HepG2 (cell line): ENCODE results near the gene OR5K1. TPM values are rescaled to one million over a fixed set of nuclear protein-coding genes. Genes with fewer than 3 reads are reported as not detected.

Experiments
- ATAC-seq: fragments of 200-7000 bp; cut with Tn5 transposase; 3 replicates; pipeline ENCODE4 v1.9.1; 2020; ENCODE audit warnings: mild to moderate bottlenecking, moderate library complexity
- BruUV-seq: library from RNA; stranded (reverse); fragments of 400-500 nt; replicated peaks from 2 replicates; lab custom pipeline; 2021; lab: Mats Ljungman, UMichigan
- CTCF ChIA-PET: fragments of 300-600 bp; formaldehyde crosslinking; extraction: SDS; loops from one replicate; lab custom pipeline; 2021; ENCODE audit warnings: low total read pairs, inconsistent platforms, low intra/inter-chr PET ratio; lab: Yijun Ruan, JAX
- POLR2A ChIA-PET: fragments of 350-600 bp; sonication (Branson Sonifier 250); formaldehyde crosslinking; loops from one replicate; lab custom pipeline; 2020; ENCODE audit warnings: antibody characterized with exemption, inconsistent platforms; lab: Yijun Ruan, JAX
- DNase-seq: peaks from one replicate; pipeline ENCODE4 v3.0.0-alpha.2; 2015; ENCODE audit warnings: low spot score
- FAIRE-seq: peaks from 3 replicates; lab custom pipeline; 2011; peaks lifted over from hg19 to GRCh38; lab: Jason Lieb, UNC
- H2AFZ ChIP-seq: one replicate; pipeline ENCODE4 v1.6.1; 2011; ENCODE audit warnings: low read length, inconsistent platforms
- H3K27ac ChIP-seq: fragments of 300-600 bp; 3 replicates; pipeline ENCODE4 v1.8.0; 2011; ENCODE audit warnings: mixed run types, mild to moderate bottlenecking, mixed read lengths, low read length, inconsistent platforms; ENCODE audit not compliant: insufficient read depth; ENCODE audit errors: extremely low read length
- H3K27me3 ChIP-seq, 2 experiments: fragments of 200-600 bp in 1 of 2; 2 replicates in 1 of 2; 3 replicates in 1 of 2; pipeline versions ENCODE4 v1.6.0 to v1.8.0; 2011; ENCODE audit warnings: low read length in 2 of 2, mild to moderate bottlenecking in 2 of 2, moderate library complexity in 2 of 2, inconsistent platforms in 1 of 2; ENCODE audit not compliant: insufficient read depth in 2 of 2, control insufficient read depth in 1 of 2
- H3K36me3 ChIP-seq, 2 experiments: fragments of 200-600 bp in 1 of 2; replicated peaks in 1 of 2; 2 replicates in 1 of 2; 3 replicates in 1 of 2; pipeline versions ENCODE4 v1.5.1 to v1.8.0; 2011; ENCODE audit warnings: low read length in 2 of 2, inconsistent platforms in 1 of 2; ENCODE audit not compliant: insufficient read depth in 2 of 2, control insufficient read depth in 1 of 2
- H3K4me1 ChIP-seq: 2 replicates; pipeline ENCODE4 v1.5.1; 2012; ENCODE audit warnings: low read length, inconsistent platforms; ENCODE audit not compliant: insufficient read depth
- H3K4me2 ChIP-seq: 2 replicates; pipeline ENCODE4 v1.6.0; 2011; ENCODE audit warnings: low read depth, low read length, inconsistent platforms
- H3K4me3 ChIP-seq, 3 experiments: fragments of 200-600 bp in 1 of 3; sonication (generic), shearing (Covaris generic) in 1 of 3; replicated peaks in 1 of 3; 2 replicates each; pipeline ENCODE4 v1.5.1; 2011 to 2016; ENCODE audit warnings: low read length in 3 of 3, inconsistent platforms in 2 of 3, low read depth in 2 of 3, mild to moderate bottlenecking in 2 of 3, control low read depth in 1 of 3, mixed read lengths in 1 of 3; ENCODE audit not compliant: insufficient read depth in 1 of 3
- H3K79me2 ChIP-seq: one replicate; pipeline ENCODE4 v1.6.1; 2011; ENCODE audit warnings: low read length, inconsistent platforms; ENCODE audit not compliant: insufficient read depth
- H3K9ac ChIP-seq: 2 replicates; pipeline ENCODE4 v1.6.0; 2011; ENCODE audit warnings: mild to moderate bottlenecking, low read depth, low read length, inconsistent platforms; ENCODE audit not compliant: insufficient read depth
- H3K9me3 ChIP-seq: 2 replicates; pipeline ENCODE4 v1.5.1; 2012; ENCODE audit warnings: mild to moderate bottlenecking, low read length
- H4K20me1 ChIP-seq: 2 replicates; pipeline ENCODE4 v1.6.0; 2011; ENCODE audit warnings: inconsistent platforms, mild to moderate bottlenecking, low read length, moderate library complexity; ENCODE audit not compliant: insufficient read depth
- CBFB ChIP-seq: sonication (generic); formaldehyde crosslinking; IDR thresholded peaks from 2 replicates; pipeline ENCODE4 v1.4.0; 2020; ENCODE audit warnings: missing genetic modification reagents
- CREM ChIP-seq, 2 experiments: sonication (generic) in 1 of 2; formaldehyde crosslinking in 1 of 2; IDR thresholded peaks; 2 replicates each; pipeline versions ENCODE4 v1.4.0 to v1.6.1; 2016 to 2020; ENCODE audit warnings: antibody characterized with exemption in 1 of 2, mild to moderate bottlenecking in 1 of 2, missing genetic modification reagents in 1 of 2
- DR1 ChIP-seq: sonication (generic); formaldehyde crosslinking; IDR thresholded peaks from 2 replicates; pipeline ENCODE4 v1.8.0; 2021; ENCODE audit warnings: mild to moderate bottlenecking, missing genetic modification reagents, inconsistent platforms
- GLI4 ChIP-seq: sonication (generic); formaldehyde crosslinking; IDR thresholded peaks from 2 replicates; pipeline ENCODE4 v1.5.1; 2020; ENCODE audit warnings: missing genetic modification reagents, mild to moderate bottlenecking, moderate library complexity, borderline replicate concordance
- KIAA2018 ChIP-seq: sonication (generic); formaldehyde crosslinking; IDR thresholded peaks from 2 replicates; pipeline ENCODE4 v1.5.0; 2020; ENCODE audit warnings: mild to moderate bottlenecking, missing genetic modification reagents, borderline replicate concordance
- KLF15 ChIP-seq: sonication (generic); formaldehyde crosslinking; IDR thresholded peaks from 2 replicates; pipeline ENCODE4 v1.8.1; 2023; ENCODE audit warnings: borderline replicate concordance, mild to moderate bottlenecking, inconsistent platforms, missing genetic modification reagents, mixed read lengths
- PITX1 ChIP-seq: sonication (generic); formaldehyde crosslinking; IDR thresholded peaks from 2 replicates; pipeline ENCODE4 v1.5.1; 2020; ENCODE audit warnings: mild to moderate bottlenecking, missing genetic modification reagents
- ZBTB20 ChIP-seq: sonication (generic); formaldehyde crosslinking; IDR thresholded peaks from 2 replicates; pipeline ENCODE4 v1.8.1; 2023; ENCODE audit warnings: missing genetic modification reagents, low read depth, mild to moderate bottlenecking, borderline replicate concordance
- ZNF44 ChIP-seq: sonication (generic); formaldehyde crosslinking; IDR thresholded peaks from 2 replicates; pipeline ENCODE4 v1.5.1; 2020; ENCODE audit warnings: mild to moderate bottlenecking, missing genetic modification reagents
- ZSCAN21 ChIP-seq: sonication (generic); formaldehyde crosslinking; IDR thresholded peaks from 2 replicates; pipeline ENCODE4 v1.8.0; 2022; ENCODE audit warnings: mild to moderate bottlenecking, missing genetic modification reagents, moderate library complexity, borderline replicate concordance
- WGBS: methylation state at CpG from one replicate; pipeline ENCODE4 v1.1.6; 2017; ENCODE audit warnings: low lambda C conversion rate; 5-methylcytosine and 5-hydroxymethylcytosine counted together
- in situ Hi-C: cut with HindIII; loops from 2 replicates; pipeline ENCODE4 v1.10.0; 2017; ENCODE audit warnings: low pct_unique_long_range_greater_than_20kb; ENCODE audit not compliant: extremely low pct_ligation_motif_present
- intact Hi-C: fragments of 100-400 bp; cut with micrococcal nuclease; formaldehyde crosslinking; loops from one replicate; pipeline ENCODE4 v1.10.0; 2022; ENCODE audit not compliant: unreplicated experiment
- polyA plus RNA-seq, 8 experiments: library from polyadenylated mRNA; depleted of rRNA in 3 of 8; stranded (reverse) in 7 of 8; unstranded in 1 of 8; fragments of >200 nt; fragmentation: Illumina TruSeq in 4 of 8; extraction: Trizol in 4 of 8; gene quantifications; 2 replicates each; pipeline versions ENCODE4 v1.2.1 to v1.2.3, GENCODE V29; 2011 to 2016; ENCODE audit warnings: low read depth in 4 of 8, missing spikeins in 1 of 8, mixed read lengths in 1 of 8; ENCODE audit not compliant: insufficient read depth in 1 of 8
- total RNA-seq, 5 experiments: library from RNA; depleted of rRNA; stranded (reverse); fragments of >200 nt; fragmentation: Illumina TruSeq; extraction: Trizol; gene quantifications; 2 replicates each; pipeline ENCODE4 v1.2.3, GENCODE V29; 2016; ENCODE audit warnings: low read depth in 1 of 5
- TF ChIP-seq, protein P1 (sequence below): IDR thresholded peaks from 2 replicates; pipeline ENCODE4 v1.6.1; 2016; ENCODE audit warnings: low read depth, borderline replicate concordance

The OR5K1 gene
- total and polyA plus RNA-seq, 2 of the 13 experiments (the other 11 are each of a cell fraction or from before 2014, with no cell fraction given), result not detected

DNA sequence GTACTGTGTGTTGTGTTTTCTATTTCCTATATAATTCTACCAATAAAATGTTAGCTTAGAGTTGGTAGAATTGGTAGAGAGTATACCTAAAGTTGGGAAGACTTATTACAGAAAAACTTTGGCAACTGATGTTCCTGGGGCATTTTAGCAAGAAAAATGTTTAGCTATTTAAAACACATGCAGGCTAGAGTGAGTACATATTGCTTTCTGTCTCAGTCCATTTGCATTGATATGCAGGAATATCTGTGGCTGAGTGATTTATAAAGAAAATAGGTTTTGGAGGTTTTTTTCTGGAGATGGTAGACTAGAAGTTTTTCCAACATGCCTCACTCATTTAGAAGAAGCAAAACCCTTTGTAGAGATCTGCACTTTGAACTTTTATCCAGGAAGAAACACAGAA, 30.4 kb upstream of the OR5K1 start:
- H3K27me3 ChIP-seq, result no peaks in the 10 kb centered on the region
- peaks cover 25% of the 10 kb centered on the region for H3K9me3 ChIP-seq
- H3K4me3 ChIP-seq, result no peak overlapping the region
- FAIRE-seq (no peak), ATAC-seq (no peak), DNase-seq (no peak)
- no peak overlapping the region for H2AFZ ChIP-seq
- no peak for TF ChIP-seq DR1 (CRISPR knock-in tag)
- TF ChIP-seq CREM (IDR thresholded peaks at IDR 0.05), result no peak
- TF ChIP-seq CREM (CRISPR knock-in tag; IDR thresholded peaks at IDR 0.05), result no peak
- TF ChIP-seq PITX1 (CRISPR knock-in tag), result no peak
- TF ChIP-seq GLI4, result no peak
- no peaks in the 10 kb centered on the region for H4K20me1 ChIP-seq
- no peak overlapping the region for H3K9ac ChIP-seq
- no peaks in the 10 kb centered on the region for H3K36me3 ChIP-seq
- H3K4me2 ChIP-seq, result no peak overlapping the region
- H3K4me1 ChIP-seq, result no peaks in the 10 kb centered on the region
- H3K79me2 ChIP-seq, result no peaks in the 10 kb centered on the region
- in situ Hi-C loops, result no loop called here
- H3K27ac ChIP-seq, result no peak overlapping the region
- intact Hi-C loops, result no loop called here
- no TSS peak for BruUV-seq
- ChIA-PET POLR2A (no interaction called here), CTCF (no interaction called here)

DNA sequence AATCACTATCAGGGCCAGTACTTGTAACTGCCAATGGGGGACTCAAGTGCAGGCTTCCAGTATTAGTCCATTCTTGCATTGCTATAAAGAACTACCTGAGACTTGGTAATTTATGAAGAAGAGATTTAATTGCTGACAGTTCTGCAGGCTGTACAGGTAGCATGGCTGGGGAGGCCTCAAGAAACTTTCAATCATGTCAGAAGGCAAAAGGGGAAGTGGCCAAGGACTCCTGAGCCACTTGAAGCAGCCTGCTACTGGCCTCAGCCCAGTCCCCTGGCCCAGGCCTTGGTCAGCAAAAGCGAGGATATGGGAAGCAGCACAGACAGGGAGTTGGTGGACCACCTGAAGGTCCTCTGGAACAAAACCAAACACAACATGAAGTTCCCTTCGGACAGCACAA, 29.2 kb upstream of the OR5K1 start:
- Histone ChIP-seq H3K27ac (no peak overlapping the region), H3K9me3 (peaks cover 18% of the 10 kb centered on the region), H3K4me2 (no peak overlapping the region), H3K4me3 (no peak overlapping the region), H3K9ac (no peak overlapping the region), H4K20me1 (no peaks in the 10 kb centered on the region), H3K27me3 (no peaks in the 10 kb centered on the region), H3K79me2 (no peaks in the 10 kb centered on the region), H2AFZ (no peak overlapping the region), H3K36me3 (no peaks in the 10 kb centered on the region), H3K4me1 (no peaks in the 10 kb centered on the region)
- 0% methylated on average over 2 of the region's 2 CpGs for WGBS
- TF ChIP-seq KIAA2018 (no peak), KLF15 (CRISPR knock-in tag) (no peak), CBFB (CRISPR knock-in tag) (no peak), ZBTB20 (no peak), ZSCAN21 (no peak), ZNF44 (CRISPR knock-in tag) (no peak)
- TF ChIP-seq, protein P1, sequence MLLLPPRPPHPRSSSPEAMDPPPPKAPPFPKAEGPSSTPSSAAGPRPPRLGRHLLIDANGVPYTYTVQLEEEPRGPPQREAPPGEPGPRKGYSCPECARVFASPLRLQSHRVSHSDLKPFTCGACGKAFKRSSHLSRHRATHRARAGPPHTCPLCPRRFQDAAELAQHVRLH, result no peak
- ATAC-seq (no peak), DNase-seq (no peak), FAIRE-seq (no peak)
- POLR2A ChIA-PET, result no interaction called here
- BruUV-seq, result no TSS peak
- in situ Hi-C loops, result no loop called here
- intact Hi-C loops, result no loop called here
- CTCF ChIA-PET, result no interaction called here
